SU-DHL-6 (cell line): Measurements from ENCODE around the gene DNAH11.

Experiments
- EZH2phosphoT487 ChIP-seq: fragments of 200-600 bp; sonication (generic), shearing (Covaris generic); conservative IDR thresholded peaks from 2 replicates; pipeline ENCODE4 v1.6.1; 2018; ENCODE audit warnings: mild to moderate bottlenecking, antibody characterized with exemption, low read length, moderate library complexity, mixed read lengths
- TF ChIP-seq, protein P1 (sequence below): fragments of 200-600 bp; sonication (generic); IDR thresholded peaks from one replicate; pipeline ENCODE4 v1.5.1; 2017; ENCODE audit warnings: antibody characterized with exemption, mild to moderate bottlenecking, low read length, moderate library complexity; ENCODE audit not compliant: insufficient read depth, poor library complexity, severe bottlenecking

DNA sequence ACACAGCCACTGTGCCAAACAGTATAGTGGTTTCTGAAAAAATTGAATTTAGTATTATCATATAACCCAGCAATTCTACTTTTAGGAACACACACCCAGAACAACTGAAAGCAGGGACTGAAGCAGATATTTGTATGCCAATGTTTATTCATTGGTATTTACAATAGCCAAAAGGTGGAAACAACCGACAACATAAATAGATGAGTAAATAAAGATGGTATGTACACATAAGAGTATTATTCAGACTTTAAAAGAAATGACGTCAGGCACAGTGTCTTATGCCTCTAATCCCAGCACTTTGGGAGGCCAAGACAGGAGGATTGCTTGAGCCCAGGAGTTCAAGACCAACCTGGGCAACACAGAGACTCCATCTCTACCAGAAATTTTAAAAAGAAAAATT is 395.6 kb downstream of the DNAH11 start:
- TF ChIP-seq, protein P1, sequence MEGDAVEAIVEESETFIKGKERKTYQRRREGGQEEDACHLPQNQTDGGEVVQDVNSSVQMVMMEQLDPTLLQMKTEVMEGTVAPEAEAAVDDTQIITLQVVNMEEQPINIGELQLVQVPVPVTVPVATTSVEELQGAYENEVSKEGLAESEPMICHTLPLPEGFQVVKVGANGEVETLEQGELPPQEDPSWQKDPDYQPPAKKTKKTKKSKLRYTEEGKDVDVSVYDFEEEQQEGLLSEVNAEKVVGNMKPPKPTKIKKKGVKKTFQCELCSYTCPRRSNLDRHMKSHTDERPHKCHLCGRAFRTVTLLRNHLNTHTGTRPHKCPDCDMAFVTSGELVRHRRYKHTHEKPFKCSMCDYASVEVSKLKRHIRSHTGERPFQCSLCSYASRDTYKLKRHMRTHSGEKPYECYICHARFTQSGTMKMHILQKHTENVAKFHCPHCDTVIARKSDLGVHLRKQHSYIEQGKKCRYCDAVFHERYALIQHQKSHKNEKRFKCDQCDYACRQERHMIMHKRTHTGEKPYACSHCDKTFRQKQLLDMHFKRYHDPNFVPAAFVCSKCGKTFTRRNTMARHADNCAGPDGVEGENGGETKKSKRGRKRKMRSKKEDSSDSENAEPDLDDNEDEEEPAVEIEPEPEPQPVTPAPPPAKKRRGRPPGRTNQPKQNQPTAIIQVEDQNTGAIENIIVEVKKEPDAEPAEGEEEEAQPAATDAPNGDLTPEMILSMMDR: no peak
- TF ChIP-seq EZH2phosphoT487: no peak
